HepG2 (cell line): Measurements from ENCODE around the gene DMGDH. TPM values are rescaled to one million over a fixed set of nuclear protein-coding genes. Genes with fewer than 3 reads are reported as not detected.

ENCODE experiments used
- ATAC-seq: fragments of 200-7000 bp; cut with Tn5 transposase; 3 replicates; pipeline ENCODE4 v1.9.1; 2020; ENCODE audit warnings: mild to moderate bottlenecking, moderate library complexity
- BruUV-seq: library from RNA; stranded (reverse); fragments of 400-500 nt; replicated peaks from 2 replicates; lab custom pipeline; 2021; lab: Mats Ljungman, UMichigan
- CTCF ChIA-PET: fragments of 300-600 bp; formaldehyde crosslinking; extraction: SDS; loops from one replicate; lab custom pipeline; 2021; ENCODE audit warnings: low total read pairs, inconsistent platforms, low intra/inter-chr PET ratio; lab: Yijun Ruan, JAX
- POLR2A ChIA-PET: fragments of 350-600 bp; sonication (Branson Sonifier 250); formaldehyde crosslinking; loops from one replicate; lab custom pipeline; 2020; ENCODE audit warnings: antibody characterized with exemption, inconsistent platforms; lab: Yijun Ruan, JAX
- DNase-seq: peaks from one replicate; pipeline ENCODE4 v3.0.0-alpha.2; 2015; ENCODE audit warnings: low spot score
- FAIRE-seq: peaks from 3 replicates; lab custom pipeline; 2011; peaks lifted over from hg19 to GRCh38; lab: Jason Lieb, UNC
- H2AFZ ChIP-seq: one replicate; pipeline ENCODE4 v1.6.1; 2011; ENCODE audit warnings: low read length, inconsistent platforms
- H3K27ac ChIP-seq: fragments of 300-600 bp; 3 replicates; pipeline ENCODE4 v1.8.0; 2011; ENCODE audit warnings: mixed run types, mild to moderate bottlenecking, mixed read lengths, low read length, inconsistent platforms; ENCODE audit not compliant: insufficient read depth; ENCODE audit errors: extremely low read length
- H3K27me3 ChIP-seq, 2 experiments: fragments of 200-600 bp in 1 of 2; 2 replicates in 1 of 2; 3 replicates in 1 of 2; pipeline versions ENCODE4 v1.6.0 to v1.8.0; 2011; ENCODE audit warnings: low read length in 2 of 2, mild to moderate bottlenecking in 2 of 2, moderate library complexity in 2 of 2, inconsistent platforms in 1 of 2; ENCODE audit not compliant: insufficient read depth in 2 of 2, control insufficient read depth in 1 of 2
- H3K36me3 ChIP-seq, 2 experiments: fragments of 200-600 bp in 1 of 2; replicated peaks in 1 of 2; 2 replicates in 1 of 2; 3 replicates in 1 of 2; pipeline versions ENCODE4 v1.5.1 to v1.8.0; 2011; ENCODE audit warnings: low read length in 2 of 2, inconsistent platforms in 1 of 2; ENCODE audit not compliant: insufficient read depth in 2 of 2, control insufficient read depth in 1 of 2
- H3K4me1 ChIP-seq: 2 replicates; pipeline ENCODE4 v1.5.1; 2012; ENCODE audit warnings: low read length, inconsistent platforms; ENCODE audit not compliant: insufficient read depth
- H3K4me2 ChIP-seq: 2 replicates; pipeline ENCODE4 v1.6.0; 2011; ENCODE audit warnings: low read depth, low read length, inconsistent platforms
- H3K4me3 ChIP-seq, 3 experiments: fragments of 200-600 bp in 1 of 3; sonication (generic), shearing (Covaris generic) in 1 of 3; replicated peaks in 1 of 3; 2 replicates each; pipeline ENCODE4 v1.5.1; 2011 to 2016; ENCODE audit warnings: low read length in 3 of 3, inconsistent platforms in 2 of 3, low read depth in 2 of 3, mild to moderate bottlenecking in 2 of 3, control low read depth in 1 of 3, mixed read lengths in 1 of 3; ENCODE audit not compliant: insufficient read depth in 1 of 3
- H3K79me2 ChIP-seq: one replicate; pipeline ENCODE4 v1.6.1; 2011; ENCODE audit warnings: low read length, inconsistent platforms; ENCODE audit not compliant: insufficient read depth
- H3K9ac ChIP-seq: 2 replicates; pipeline ENCODE4 v1.6.0; 2011; ENCODE audit warnings: mild to moderate bottlenecking, low read depth, low read length, inconsistent platforms; ENCODE audit not compliant: insufficient read depth
- H3K9me3 ChIP-seq: 2 replicates; pipeline ENCODE4 v1.5.1; 2012; ENCODE audit warnings: mild to moderate bottlenecking, low read length
- H4K20me1 ChIP-seq: 2 replicates; pipeline ENCODE4 v1.6.0; 2011; ENCODE audit warnings: inconsistent platforms, mild to moderate bottlenecking, low read length, moderate library complexity; ENCODE audit not compliant: insufficient read depth
- ATF7-NPFF ChIP-seq: sonication (generic); formaldehyde crosslinking; IDR thresholded peaks from 2 replicates; pipeline ENCODE4 v1.8.1; 2023; ENCODE audit warnings: mild to moderate bottlenecking, low read depth, missing genetic modification reagents, moderate library complexity
- CBX5 ChIP-seq: sonication (generic); formaldehyde crosslinking; IDR thresholded peaks from 2 replicates; pipeline ENCODE4 v1.4.0; 2020; ENCODE audit warnings: missing genetic modification reagents, borderline replicate concordance
- CEBPB ChIP-seq: IDR thresholded peaks from 2 replicates; pipeline ENCODE4 v1.6.1; 2011; ENCODE audit warnings: low read depth, low read length, improper control_type of control experiment, borderline replicate concordance
- HOXA9 ChIP-seq: sonication (generic); formaldehyde crosslinking; IDR thresholded peaks from 2 replicates; pipeline ENCODE4 v1.8.1; 2022; ENCODE audit warnings: missing genetic modification reagents, mild to moderate bottlenecking, moderate library complexity, borderline replicate concordance
- KDM4B ChIP-seq: sonication (generic); formaldehyde crosslinking; IDR thresholded peaks from 2 replicates; pipeline ENCODE4 v1.4.0; 2020; ENCODE audit warnings: missing genetic modification reagents
- KLF9 ChIP-seq: IDR thresholded peaks from 2 replicates; pipeline ENCODE4 v1.6.1; 2016; ENCODE audit warnings: low read depth
- NCOA1 ChIP-seq: sonication (generic); formaldehyde crosslinking; IDR thresholded peaks from 2 replicates; pipeline ENCODE4 v1.9.0; 2021; ENCODE audit warnings: missing genetic modification reagents
- PHF20 ChIP-seq: sonication (generic); formaldehyde crosslinking; IDR thresholded peaks from 2 replicates; pipeline ENCODE4 v1.5.0; 2020; ENCODE audit warnings: mild to moderate bottlenecking, missing genetic modification reagents
- SNAPC2 ChIP-seq: sonication (generic); formaldehyde crosslinking; IDR thresholded peaks from 2 replicates; pipeline ENCODE4 v1.8.1; 2022; ENCODE audit warnings: mild to moderate bottlenecking, missing genetic modification reagents
- SRSF1 ChIP-seq: fragments of 200-400 bp; formaldehyde crosslinking; optimal IDR thresholded peaks from 2 replicates; pipeline ENCODE3; 2017; ENCODE audit warnings: mild to moderate bottlenecking, low read depth, low read length, moderate library complexity
- TARDBP ChIP-seq: sonication (generic); formaldehyde crosslinking; IDR thresholded peaks from 2 replicates; pipeline ENCODE4 v1.8.0; 2022; ENCODE audit warnings: mild to moderate bottlenecking, missing genetic modification reagents
- ZFYVE20 ChIP-seq: sonication (generic); formaldehyde crosslinking; IDR thresholded peaks from 2 replicates; pipeline ENCODE4 v1.8.0; 2023; ENCODE audit warnings: low read depth, mild to moderate bottlenecking, moderate library complexity, missing genetic modification reagents, borderline replicate concordance
- ZMYM4 ChIP-seq: sonication (generic); formaldehyde crosslinking; IDR thresholded peaks from 2 replicates; pipeline ENCODE4 v1.8.1; 2023; ENCODE audit warnings: mild to moderate bottlenecking, missing genetic modification reagents
- ZNF263 ChIP-seq: sonication (generic); formaldehyde crosslinking; IDR thresholded peaks from 2 replicates; pipeline ENCODE4 v1.4.0; 2020; ENCODE audit warnings: missing genetic modification reagents
- ZNF30 ChIP-seq: sonication (generic); formaldehyde crosslinking; IDR thresholded peaks from 2 replicates; pipeline ENCODE4 v1.5.0; 2020; ENCODE audit warnings: mild to moderate bottlenecking, missing genetic modification reagents
- ZNF598 ChIP-seq: sonication (generic); formaldehyde crosslinking; IDR thresholded peaks from 2 replicates; pipeline ENCODE4 v1.5.1; 2020; ENCODE audit warnings: mild to moderate bottlenecking, missing genetic modification reagents, borderline replicate concordance
- ZNF772 ChIP-seq: sonication (generic); formaldehyde crosslinking; IDR thresholded peaks from 2 replicates; pipeline ENCODE4 v1.5.0; 2020; ENCODE audit warnings: mild to moderate bottlenecking, missing genetic modification reagents
- WGBS: methylation state at CpG from one replicate; pipeline ENCODE4 v1.1.6; 2017; ENCODE audit warnings: low lambda C conversion rate; 5-methylcytosine and 5-hydroxymethylcytosine counted together
- in situ Hi-C: cut with HindIII; loops from 2 replicates; pipeline ENCODE4 v1.10.0; 2017; ENCODE audit warnings: low pct_unique_long_range_greater_than_20kb; ENCODE audit not compliant: extremely low pct_ligation_motif_present
- intact Hi-C: fragments of 100-400 bp; cut with micrococcal nuclease; formaldehyde crosslinking; loops from one replicate; pipeline ENCODE4 v1.10.0; 2022; ENCODE audit not compliant: unreplicated experiment
- polyA plus RNA-seq, 8 experiments: library from polyadenylated mRNA; depleted of rRNA in 3 of 8; stranded (reverse) in 7 of 8; unstranded in 1 of 8; fragments of >200 nt; fragmentation: Illumina TruSeq in 4 of 8; extraction: Trizol in 4 of 8; gene quantifications; 2 replicates each; pipeline versions ENCODE4 v1.2.1 to v1.2.3, GENCODE V29; 2011 to 2016; ENCODE audit warnings: low read depth in 4 of 8, missing spikeins in 1 of 8, mixed read lengths in 1 of 8; ENCODE audit not compliant: insufficient read depth in 1 of 8
- total RNA-seq, 5 experiments: library from RNA; depleted of rRNA; stranded (reverse); fragments of >200 nt; fragmentation: Illumina TruSeq; extraction: Trizol; gene quantifications; 2 replicates each; pipeline ENCODE4 v1.2.3, GENCODE V29; 2016; ENCODE audit warnings: low read depth in 1 of 5
- TF ChIP-seq, protein P1 (sequence below): sonication (generic); formaldehyde crosslinking; IDR thresholded peaks from 2 replicates; pipeline ENCODE4 v1.4.0; 2020; ENCODE audit warnings: missing genetic modification reagents
- TF ChIP-seq, protein P2 (sequence below): sonication (generic); formaldehyde crosslinking; IDR thresholded peaks from 2 replicates; pipeline ENCODE4 v1.4.0; 2020; ENCODE audit warnings: mild to moderate bottlenecking, missing genetic modification reagents
- TF ChIP-seq, protein P3 (sequence below): sonication (generic); formaldehyde crosslinking; IDR thresholded peaks from 2 replicates; pipeline ENCODE4 v1.4.0; 2020; ENCODE audit warnings: mild to moderate bottlenecking, missing genetic modification reagents
- TF ChIP-seq, protein P4 (sequence below): sonication (generic); formaldehyde crosslinking; IDR thresholded peaks from 2 replicates; pipeline ENCODE4 v1.8.1; 2023; ENCODE audit warnings: missing genetic modification reagents, inconsistent platforms, borderline replicate concordance
- TF ChIP-seq, protein P5 (sequence below): IDR thresholded peaks from 2 replicates; pipeline ENCODE4 v1.6.1; 2016; ENCODE audit warnings: control low read depth

The DMGDH gene
- total and polyA plus RNA-seq, 2 of the 13 experiments (the other 11 are each of a cell fraction or from before 2014, with no cell fraction given), result 3.6 to 7.9 TPM

DNA sequence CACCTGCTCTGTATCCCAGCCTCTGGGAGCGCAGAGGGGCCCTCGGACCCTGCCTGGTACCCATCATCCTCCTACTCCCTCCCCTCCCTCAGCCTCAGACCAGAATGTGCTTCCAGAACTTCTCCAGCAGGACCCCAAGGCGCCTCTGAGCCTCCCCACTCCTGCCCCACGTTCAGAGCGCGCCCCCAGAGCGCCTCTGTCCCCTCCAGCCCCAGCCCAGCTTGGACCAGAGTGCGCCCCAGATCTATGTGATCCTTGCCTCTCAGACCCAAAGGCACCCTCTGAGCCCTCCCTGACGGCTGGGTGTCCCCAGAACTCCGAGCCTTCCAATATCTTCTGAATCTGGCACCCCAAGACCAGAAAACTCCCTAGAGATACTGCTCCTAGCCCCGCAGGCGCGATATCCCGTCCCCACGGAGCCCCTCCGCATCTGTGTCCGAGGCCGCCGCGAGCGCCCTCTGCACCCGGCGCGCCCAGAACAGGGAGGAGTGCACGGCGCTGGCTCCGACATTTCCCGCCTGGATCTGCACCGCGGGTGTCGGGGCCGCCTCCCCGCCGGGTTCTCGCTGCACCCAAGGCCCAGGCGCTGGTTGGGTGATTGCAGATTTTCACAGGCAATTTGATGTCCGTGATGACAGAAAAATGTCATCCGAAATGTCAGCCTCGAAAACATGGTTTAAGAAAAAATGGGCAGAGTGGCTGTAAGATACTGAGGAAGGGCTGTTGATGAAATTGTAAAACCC lies 42.7 kb upstream of the DMGDH start:
- peak; percentile 89 for ATAC-seq
- Histone ChIP-seq H4K20me1 (no peaks in the 10 kb centered on the region), H3K4me1 (peaks cover 53% of the 10 kb centered on the region), H3K4me3 (peak overlapping the region; percentile 41 to 67 (median 58)), H3K79me2 (no peaks in the 10 kb centered on the region), H3K27ac (no peak overlapping the region), H3K9ac (no peak overlapping the region), H3K4me2 (peak overlapping the region; percentile 66), H3K9me3 (no peaks in the 10 kb centered on the region), H3K27me3 (peaks cover 0 to 15% of the 10 kb centered on the region in 2 experiments; a peak in 4 of 5 replicates), H3K36me3 (no peaks in the 10 kb centered on the region), H2AFZ (no peak overlapping the region)
- POLR2A ChIA-PET, result no interaction called here
- DNase-seq, result no peak
- in situ Hi-C loops (no loop called here), intact Hi-C loops (no loop called here)
- CTCF ChIA-PET, result no interaction called here
- no peak for FAIRE-seq
- WGBS, result 12% methylated on average over 34 of the region's 39 CpGs
- BruUV-seq, result no TSS peak
- TF ChIP-seq ZNF30 (CRISPR knock-in tag) (no peak), PHF20 (CRISPR knock-in tag) (no peak), ZNF772 (CRISPR knock-in tag) (no peak), CEBPB (no peak), TARDBP (CRISPR knock-in tag) (no peak), CBX5 (CRISPR knock-in tag) (no peak), HOXA9 (0 out of 2 replicates have a peak, but pooled peaks have one; percentile 27), ZFYVE20 (CRISPR knock-in tag) (no peak), KLF9 (CRISPR knock-in tag) (no peak), ZNF263 (peak; percentile 62), SRSF1 (no peak), NCOA1 (CRISPR knock-in tag) (no peak), KDM4B (CRISPR knock-in tag) (no peak), ZMYM4 (CRISPR knock-in tag) (peak; percentile 24; the same call in 1 of the 2 replicates), SNAPC2 (CRISPR knock-in tag) (no peak), ZNF598 (CRISPR knock-in tag) (no peak), ATF7-NPFF (CRISPR knock-in tag) (no peak)
- TF ChIP-seq, protein P1, sequence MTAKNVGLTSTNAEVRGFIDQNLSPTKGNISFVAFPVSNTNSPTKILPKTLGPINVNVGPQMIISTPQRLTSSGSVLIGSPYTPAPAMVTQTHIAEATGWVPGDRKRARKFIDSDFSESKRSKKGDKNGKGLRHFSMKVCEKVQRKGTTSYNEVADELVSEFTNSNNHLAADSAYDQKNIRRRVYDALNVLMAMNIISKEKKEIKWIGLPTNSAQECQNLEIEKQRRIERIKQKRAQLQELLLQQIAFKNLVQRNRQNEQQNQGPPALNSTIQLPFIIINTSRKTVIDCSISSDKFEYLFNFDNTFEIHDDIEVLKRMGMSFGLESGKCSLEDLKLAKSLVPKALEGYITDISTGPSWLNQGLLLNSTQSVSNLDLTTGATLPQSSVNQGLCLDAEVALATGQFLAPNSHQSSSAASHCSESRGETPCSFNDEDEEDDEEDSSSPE, result 0 out of 2 replicates have a peak, but pooled peaks have one; percentile 33
- TF ChIP-seq, protein P2, sequence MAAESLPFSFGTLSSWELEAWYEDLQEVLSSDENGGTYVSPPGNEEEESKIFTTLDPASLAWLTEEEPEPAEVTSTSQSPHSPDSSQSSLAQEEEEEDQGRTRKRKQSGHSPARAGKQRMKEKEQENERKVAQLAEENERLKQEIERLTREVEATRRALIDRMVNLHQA (CRISPR knock-in tag), result no peak
- TF ChIP-seq, protein P3, sequence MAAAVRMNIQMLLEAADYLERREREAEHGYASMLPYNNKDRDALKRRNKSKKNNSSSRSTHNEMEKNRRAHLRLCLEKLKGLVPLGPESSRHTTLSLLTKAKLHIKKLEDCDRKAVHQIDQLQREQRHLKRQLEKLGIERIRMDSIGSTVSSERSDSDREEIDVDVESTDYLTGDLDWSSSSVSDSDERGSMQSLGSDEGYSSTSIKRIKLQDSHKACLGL (CRISPR knock-in tag), result no peak
- TF ChIP-seq, protein P4, sequence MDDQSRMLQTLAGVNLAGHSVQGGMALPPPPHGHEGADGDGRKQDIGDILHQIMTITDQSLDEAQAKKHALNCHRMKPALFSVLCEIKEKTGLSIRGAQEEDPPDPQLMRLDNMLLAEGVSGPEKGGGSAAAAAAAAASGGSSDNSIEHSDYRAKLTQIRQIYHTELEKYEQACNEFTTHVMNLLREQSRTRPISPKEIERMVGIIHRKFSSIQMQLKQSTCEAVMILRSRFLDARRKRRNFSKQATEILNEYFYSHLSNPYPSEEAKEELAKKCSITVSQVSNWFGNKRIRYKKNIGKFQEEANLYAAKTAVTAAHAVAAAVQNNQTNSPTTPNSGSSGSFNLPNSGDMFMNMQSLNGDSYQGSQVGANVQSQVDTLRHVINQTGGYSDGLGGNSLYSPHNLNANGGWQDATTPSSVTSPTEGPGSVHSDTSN (CRISPR knock-in tag), result no peak
- TF ChIP-seq, protein P5, sequence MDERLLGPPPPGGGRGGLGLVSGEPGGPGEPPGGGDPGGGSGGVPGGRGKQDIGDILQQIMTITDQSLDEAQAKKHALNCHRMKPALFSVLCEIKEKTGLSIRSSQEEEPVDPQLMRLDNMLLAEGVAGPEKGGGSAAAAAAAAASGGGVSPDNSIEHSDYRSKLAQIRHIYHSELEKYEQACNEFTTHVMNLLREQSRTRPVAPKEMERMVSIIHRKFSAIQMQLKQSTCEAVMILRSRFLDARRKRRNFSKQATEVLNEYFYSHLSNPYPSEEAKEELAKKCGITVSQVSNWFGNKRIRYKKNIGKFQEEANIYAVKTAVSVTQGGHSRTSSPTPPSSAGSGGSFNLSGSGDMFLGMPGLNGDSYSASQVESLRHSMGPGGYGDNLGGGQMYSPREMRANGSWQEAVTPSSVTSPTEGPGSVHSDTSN (CRISPR knock-in tag), result no peak
